Measurements from ENCODE around the gene LIMCH1.

LIMCH1 gene

DNA sequence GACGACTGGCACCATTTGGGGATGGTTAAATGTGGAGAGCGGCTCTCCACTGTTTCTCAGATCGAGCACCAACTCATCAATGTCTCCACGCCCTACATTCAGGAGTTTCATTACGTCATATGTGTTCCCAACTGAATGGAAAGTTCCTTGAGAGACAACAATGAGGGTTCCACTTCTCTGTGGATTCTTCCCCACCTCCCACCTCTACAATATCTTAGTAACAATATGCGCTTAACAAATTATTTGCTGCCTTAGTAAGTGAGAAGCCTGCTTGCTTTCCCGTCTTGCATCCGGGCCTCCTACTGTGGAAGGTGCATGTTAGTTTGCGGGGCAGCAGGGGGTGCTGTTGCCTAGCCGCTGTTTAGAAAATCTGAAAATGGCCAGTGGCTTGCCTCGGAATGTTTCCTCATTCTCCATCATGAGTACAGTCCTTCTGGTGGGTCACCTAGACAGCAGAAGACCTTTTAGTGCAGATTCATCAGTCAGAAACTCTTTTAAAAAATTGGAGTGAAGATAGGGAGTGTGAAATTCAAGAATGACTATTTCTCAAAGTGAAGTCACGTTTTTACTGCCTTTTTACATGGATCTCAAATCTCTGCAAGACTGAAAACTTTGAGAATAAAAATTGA lies 154.9 kb downstream of the LIMCH1 start:
- in situ Hi-C loops (cut with HindIII; ENCODE audit: low sequenced_read_pairs), result no loop called here
- peak; percentile 57 for DNase-seq (ENCODE audit: low read depth, low spot score)
- TF ChIP-seq, protein P1, sequence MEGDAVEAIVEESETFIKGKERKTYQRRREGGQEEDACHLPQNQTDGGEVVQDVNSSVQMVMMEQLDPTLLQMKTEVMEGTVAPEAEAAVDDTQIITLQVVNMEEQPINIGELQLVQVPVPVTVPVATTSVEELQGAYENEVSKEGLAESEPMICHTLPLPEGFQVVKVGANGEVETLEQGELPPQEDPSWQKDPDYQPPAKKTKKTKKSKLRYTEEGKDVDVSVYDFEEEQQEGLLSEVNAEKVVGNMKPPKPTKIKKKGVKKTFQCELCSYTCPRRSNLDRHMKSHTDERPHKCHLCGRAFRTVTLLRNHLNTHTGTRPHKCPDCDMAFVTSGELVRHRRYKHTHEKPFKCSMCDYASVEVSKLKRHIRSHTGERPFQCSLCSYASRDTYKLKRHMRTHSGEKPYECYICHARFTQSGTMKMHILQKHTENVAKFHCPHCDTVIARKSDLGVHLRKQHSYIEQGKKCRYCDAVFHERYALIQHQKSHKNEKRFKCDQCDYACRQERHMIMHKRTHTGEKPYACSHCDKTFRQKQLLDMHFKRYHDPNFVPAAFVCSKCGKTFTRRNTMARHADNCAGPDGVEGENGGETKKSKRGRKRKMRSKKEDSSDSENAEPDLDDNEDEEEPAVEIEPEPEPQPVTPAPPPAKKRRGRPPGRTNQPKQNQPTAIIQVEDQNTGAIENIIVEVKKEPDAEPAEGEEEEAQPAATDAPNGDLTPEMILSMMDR (IDR thresholded peaks at IDR 0.05; ENCODE audit: low read depth, low read length), result peak; percentile 93
- H3K4me3 ChIP-seq (ENCODE audit: low read depth, low read length), result no peak overlapping the region

DNA sequence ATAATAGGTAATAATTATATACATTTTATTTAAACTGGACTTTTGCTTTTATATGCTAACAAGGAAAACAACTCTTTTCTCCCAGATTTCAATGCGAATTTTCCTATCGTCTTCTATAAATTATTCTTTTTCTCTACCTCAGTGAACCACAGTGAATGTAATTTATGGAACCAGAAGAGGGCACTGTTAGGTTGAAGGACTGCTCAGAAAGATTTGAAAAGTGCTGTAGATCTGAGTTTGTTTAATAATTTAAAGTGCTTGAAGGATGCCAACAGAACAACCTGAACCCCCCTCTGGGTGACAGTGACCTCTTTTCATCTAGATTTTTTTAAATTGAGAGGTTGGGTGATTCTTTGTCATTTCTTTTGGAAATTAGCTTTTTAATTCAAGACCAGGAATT lies 155.7 kb downstream of the LIMCH1 start:
- DNase-seq (ENCODE audit: low read depth, low spot score), result peak; percentile 50
- in situ Hi-C loops (cut with HindIII; ENCODE audit: low sequenced_read_pairs), result no loop called here
- TF ChIP-seq, protein P1 (IDR thresholded peaks at IDR 0.05; ENCODE audit: low read depth, low read length), result peak; percentile 54
- H3K4me3 ChIP-seq (ENCODE audit: low read depth, low read length), result no peak overlapping the region

DNA sequence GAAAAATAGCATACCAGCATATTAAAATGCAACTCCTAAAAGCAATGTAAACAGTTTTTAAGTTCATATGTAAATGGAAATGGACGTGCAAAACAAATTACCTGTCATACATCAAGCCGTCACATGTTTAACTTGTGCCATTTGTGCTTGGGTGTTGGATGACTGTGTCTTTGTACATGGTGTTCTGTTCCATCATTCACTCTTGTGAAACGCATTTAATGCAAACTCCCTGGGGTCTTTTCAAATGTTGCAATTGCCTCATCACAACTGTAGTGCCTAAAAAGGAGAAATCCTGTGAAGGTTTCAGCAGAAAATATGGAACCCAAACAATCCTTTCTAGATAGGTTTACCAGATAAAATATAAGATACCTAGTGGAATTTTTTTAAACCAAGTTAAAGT lies 158.2 kb downstream of the LIMCH1 start:
- no peak overlapping the region for H3K4me3 ChIP-seq (ENCODE audit: low read depth, low read length)
- DNase-seq (ENCODE audit: low read depth, low spot score), result no peak
- TF ChIP-seq, protein P1 (IDR thresholded peaks at IDR 0.05; ENCODE audit: low read depth, low read length), result no peak
- in situ Hi-C loops (cut with HindIII; ENCODE audit: low sequenced_read_pairs), result no loop called here

DNA sequence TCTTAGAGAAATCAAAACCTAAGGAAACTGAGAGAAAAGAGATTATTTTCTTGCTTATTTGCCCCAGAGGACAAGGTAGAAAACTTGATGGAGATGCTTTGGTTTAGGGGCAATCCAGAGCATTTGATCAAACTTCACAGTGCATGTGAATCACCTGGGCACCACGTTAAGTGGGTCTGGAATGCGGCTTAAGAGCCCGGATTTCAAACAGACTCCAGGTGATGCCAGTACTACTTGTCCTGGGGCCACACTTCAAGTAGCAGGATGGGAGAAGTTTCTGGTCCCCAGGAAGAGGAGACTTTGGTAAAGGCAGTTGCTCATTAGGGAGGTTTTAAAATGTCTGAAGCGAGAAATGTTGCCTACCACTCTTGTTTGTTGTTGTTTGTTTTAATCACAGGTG lies 158.8 kb downstream of the LIMCH1 start:
- TF ChIP-seq, protein P1 (IDR thresholded peaks at IDR 0.05; ENCODE audit: low read depth, low read length), result no peak
- in situ Hi-C loops (cut with HindIII; ENCODE audit: low sequenced_read_pairs), result no loop called here
- H3K4me3 ChIP-seq (ENCODE audit: low read depth, low read length), result no peak overlapping the region
- DNase-seq (ENCODE audit: low read depth, low spot score), result no peak

DNA sequence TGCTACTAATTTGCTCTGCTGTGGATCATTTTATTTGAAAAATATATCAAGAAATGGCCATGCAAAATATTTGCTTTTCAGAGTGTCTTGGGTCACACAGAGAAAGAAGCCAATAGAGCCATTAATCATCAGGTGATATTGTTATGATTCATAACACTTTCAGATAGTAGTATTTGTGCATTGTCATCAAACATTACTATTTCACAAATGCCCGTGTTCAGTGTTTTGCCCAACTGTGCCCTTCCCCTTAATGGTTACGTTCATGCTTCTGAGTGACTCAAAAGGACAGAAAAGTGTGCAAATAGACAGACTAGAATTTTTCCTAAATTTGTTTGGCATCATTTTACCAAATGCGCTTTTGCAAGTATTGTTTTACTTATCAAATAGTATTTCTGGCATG lies 164.0 kb downstream of the LIMCH1 start:
- H3K4me3 ChIP-seq (ENCODE audit: low read depth, low read length), result no peak overlapping the region
- in situ Hi-C loops (cut with HindIII; ENCODE audit: low sequenced_read_pairs), result no loop called here
- TF ChIP-seq, protein P1 (IDR thresholded peaks at IDR 0.05; ENCODE audit: low read depth, low read length), result no peak
- DNase-seq (ENCODE audit: low read depth, low spot score), result no peak

DNA sequence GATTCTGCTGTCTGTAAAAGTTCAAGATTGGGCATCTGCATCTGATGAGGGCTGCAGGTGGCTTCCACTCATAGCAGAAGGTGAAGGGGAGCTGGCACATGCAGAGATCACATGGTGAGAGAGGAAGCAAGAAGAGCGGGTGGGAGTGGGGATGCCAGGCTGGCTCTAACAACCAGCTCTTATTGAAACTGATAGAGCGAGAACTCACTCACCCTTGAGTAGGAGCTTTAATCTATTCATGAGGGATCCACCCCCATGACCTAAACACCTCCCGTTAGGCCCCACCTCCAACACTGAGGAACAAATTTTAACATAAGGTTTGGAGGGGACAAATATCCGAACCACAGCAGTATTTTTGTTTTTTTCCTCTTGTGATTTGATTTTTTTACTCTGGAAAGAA lies 164.8 kb downstream of the LIMCH1 start:
- TF ChIP-seq, protein P1 (IDR thresholded peaks at IDR 0.05; ENCODE audit: low read depth, low read length), result no peak
- in situ Hi-C loops (cut with HindIII; ENCODE audit: low sequenced_read_pairs), result no loop called here
- no peak overlapping the region for H3K4me3 ChIP-seq (ENCODE audit: low read depth, low read length)
- DNase-seq (ENCODE audit: low read depth, low spot score), result no peak
